ENCODE results near the gene INKA1. TPM values are rescaled to one million over a fixed set of nuclear protein-coding genes. Genes with fewer than 3 reads are reported as not detected.

INKA1 gene
- total and polyA plus RNA-seq, 9 of the 15 experiments (the other 6 are each of a cell fraction or from before 2014, with no cell fraction given): 0.55 to 13.9 (median 6.7) TPM

DNA sequence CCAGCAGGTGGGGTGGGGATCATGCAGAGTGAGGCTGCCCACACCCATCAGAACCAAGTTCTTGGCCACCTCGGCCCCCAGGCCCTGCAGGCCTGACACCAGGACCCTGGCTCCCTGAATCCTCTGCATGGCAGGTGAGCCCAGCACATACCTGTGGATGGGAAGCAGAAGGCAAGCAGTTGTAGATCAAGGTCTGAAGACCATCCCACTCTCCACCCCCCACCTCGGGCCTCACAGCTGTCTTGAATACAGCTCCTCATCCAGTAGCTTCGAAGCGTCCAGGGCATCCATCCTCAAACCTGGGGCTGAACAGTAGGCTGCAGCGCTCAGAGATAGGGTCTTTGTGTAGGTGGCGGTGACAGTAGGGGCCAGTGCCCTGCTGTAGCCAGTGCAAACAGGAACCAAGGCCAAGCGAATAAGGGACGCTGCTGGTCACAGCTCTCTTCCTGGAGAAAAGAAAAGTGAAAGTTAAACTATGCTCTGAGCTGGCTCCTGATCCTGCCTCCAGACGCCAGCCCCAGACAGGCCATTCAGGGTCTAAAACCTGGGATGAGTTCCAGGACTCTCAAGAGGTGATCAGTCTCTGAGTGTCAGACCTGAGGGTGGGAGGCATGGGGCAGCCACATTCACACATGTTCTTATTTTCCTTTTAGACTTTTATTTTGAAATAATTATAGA lies 10.6 kb downstream of the INKA1 start, which contains the start of gene UBA7:
Gene UBA7 (minus strand): TSS at position 457 of the 678 bp plus-strand sequence. CDS start 166 bp downstream, at position 291.
- no peaks in the 10 kb centered on the region for H3K9me1 ChIP-seq (ENCODE audit: control insufficient read depth, insufficient read depth, low read length)
- H3K4me1 ChIP-seq (replicated peaks in 1 of 2; ENCODE audit: control insufficient read depth in 2 of 2, insufficient read depth in 2 of 2, low read length in 2 of 2): peaks cover 0 to 15% of the 10 kb centered on the region in 2 experiments; a peak in 3 of 5 replicates
- peak within 1 kb of the TSS; percentile 16 to 55; a peak in 3 of 4 replicates for H3K9ac ChIP-seq (ENCODE audit: insufficient read depth in 1 of 2, low read depth in 2 of 2, low read length in 2 of 2)
- ATAC-seq (peak; percentile 77), DNase-seq (ENCODE audit: extremely low read depth in 1 of 4, low spot score in 3 of 4) (peak in 2 of 4 experiments; percentile 17), FAIRE-seq (no peak)
- 23% methylated on average over 9 of the region's 9 CpGs for WGBS (ENCODE audit: insufficient coverage, low coverage, missing lambda C conversion rate)
- H2AFZ ChIP-seq (ENCODE audit: low read depth, low read length): peak within 1 kb of the TSS; percentile 88
- peak within 1 kb of the TSS; percentile 43 for H3K4me2 ChIP-seq (ENCODE audit: insufficient read depth, low read length)
- CTCF ChIA-PET (ENCODE audit: low intra/inter-chr PET ratio): no interaction called here
- in situ Hi-C loops (cut with MboI) (no loop called here), intact Hi-C loops (cut with micrococcal nuclease) (no loop called here)
- no peaks in the 10 kb centered on the region for H3K79me2 ChIP-seq (ENCODE audit: control insufficient read depth, insufficient read depth, low read length)
- no peaks in the 10 kb centered on the region for H3K9me3 ChIP-seq (replicated peaks; ENCODE audit: control insufficient read depth, insufficient read depth, low read depth, low read length)
- H3K27ac ChIP-seq (ENCODE audit: extremely low read depth, low read depth, low read length): no peak within 1 kb of the TSS
- H3K27me3 ChIP-seq (ENCODE audit: control insufficient read depth in 2 of 2, insufficient read depth in 2 of 2, low read length in 2 of 2): no peaks in the 10 kb centered on the region
- no peak within 1 kb of the TSS for H3K4me3 ChIP-seq
- no TSS peak for BruUV-seq (replicated peaks)
- POLR2A ChIA-PET: interaction anchor here (0.6 to 2.1 kb wide), 4 partner anchors 9 to 1413 kb away, joined by 3 to 10 read pairs (median 3); partner anchors contain the start of gene INKA1
- H3K36me3 ChIP-seq (ENCODE audit: control insufficient read depth, insufficient read depth, low read length): no peaks in the 10 kb centered on the region
- no peaks in the 10 kb centered on the region for H4K20me1 ChIP-seq (replicated peaks; ENCODE audit: control insufficient read depth, insufficient read depth, low read length)
- TF ChIP-seq, protein P1, sequence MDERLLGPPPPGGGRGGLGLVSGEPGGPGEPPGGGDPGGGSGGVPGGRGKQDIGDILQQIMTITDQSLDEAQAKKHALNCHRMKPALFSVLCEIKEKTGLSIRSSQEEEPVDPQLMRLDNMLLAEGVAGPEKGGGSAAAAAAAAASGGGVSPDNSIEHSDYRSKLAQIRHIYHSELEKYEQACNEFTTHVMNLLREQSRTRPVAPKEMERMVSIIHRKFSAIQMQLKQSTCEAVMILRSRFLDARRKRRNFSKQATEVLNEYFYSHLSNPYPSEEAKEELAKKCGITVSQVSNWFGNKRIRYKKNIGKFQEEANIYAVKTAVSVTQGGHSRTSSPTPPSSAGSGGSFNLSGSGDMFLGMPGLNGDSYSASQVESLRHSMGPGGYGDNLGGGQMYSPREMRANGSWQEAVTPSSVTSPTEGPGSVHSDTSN (CRISPR knock-in tag; IDR thresholded peaks at IDR 0.05; ENCODE audit: low read depth): no peak
- TF ChIP-seq, protein P1 (tag; conservative IDR thresholded peaks at IDR 0.05; ENCODE audit: low read depth): 0 out of 2 replicates have a peak, but pooled peaks have one; percentile 23
- TF ChIP-seq TGIF2 (CRISPR knock-in tag; IDR thresholded peaks at IDR 0.05) (no peak), FUS (optimal IDR thresholded peaks at IDR 0.05; ENCODE audit: low read depth, low read length) (no peak), ARID1B (IDR thresholded peaks at IDR 0.05) (no peak), PHF8 (IDR thresholded peaks at IDR 0.05; ENCODE audit: borderline replicate concordance, low read length) (peak; percentile 46; the same call in 1 of the 2 replicates), NFRKB (IDR thresholded peaks at IDR 0.05; ENCODE audit: low read depth) (no peak), ZFX (CRISPR knock-in tag; IDR thresholded peaks at IDR 0.05) (peak; percentile 53), SMAD2 (IDR thresholded peaks at IDR 0.05; ENCODE audit: low read depth, low read length) (no peak), CAMTA2 (CRISPR knock-in tag; conservative IDR thresholded peaks at IDR 0.05) (no peak), ZNF561 (CRISPR knock-in tag; conservative IDR thresholded peaks at IDR 0.05) (no peak), MYNN (IDR thresholded peaks at IDR 0.05) (peak; percentile 95), MYNN (CRISPR knock-in tag; IDR thresholded peaks at IDR 0.05) (no peak)
- TF ChIP-seq, protein P2, sequence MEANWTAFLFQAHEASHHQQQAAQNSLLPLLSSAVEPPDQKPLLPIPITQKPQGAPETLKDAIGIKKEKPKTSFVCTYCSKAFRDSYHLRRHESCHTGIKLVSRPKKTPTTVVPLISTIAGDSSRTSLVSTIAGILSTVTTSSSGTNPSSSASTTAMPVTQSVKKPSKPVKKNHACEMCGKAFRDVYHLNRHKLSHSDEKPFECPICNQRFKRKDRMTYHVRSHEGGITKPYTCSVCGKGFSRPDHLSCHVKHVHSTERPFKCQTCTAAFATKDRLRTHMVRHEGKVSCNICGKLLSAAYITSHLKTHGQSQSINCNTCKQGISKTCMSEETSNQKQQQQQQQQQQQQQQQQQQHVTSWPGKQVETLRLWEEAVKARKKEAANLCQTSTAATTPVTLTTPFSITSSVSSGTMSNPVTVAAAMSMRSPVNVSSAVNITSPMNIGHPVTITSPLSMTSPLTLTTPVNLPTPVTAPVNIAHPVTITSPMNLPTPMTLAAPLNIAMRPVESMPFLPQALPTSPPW (CRISPR knock-in tag; IDR thresholded peaks at IDR 0.05): 0 out of 2 replicates have a peak, but pooled peaks have one; percentile 14
- TF ChIP-seq, protein P3, sequence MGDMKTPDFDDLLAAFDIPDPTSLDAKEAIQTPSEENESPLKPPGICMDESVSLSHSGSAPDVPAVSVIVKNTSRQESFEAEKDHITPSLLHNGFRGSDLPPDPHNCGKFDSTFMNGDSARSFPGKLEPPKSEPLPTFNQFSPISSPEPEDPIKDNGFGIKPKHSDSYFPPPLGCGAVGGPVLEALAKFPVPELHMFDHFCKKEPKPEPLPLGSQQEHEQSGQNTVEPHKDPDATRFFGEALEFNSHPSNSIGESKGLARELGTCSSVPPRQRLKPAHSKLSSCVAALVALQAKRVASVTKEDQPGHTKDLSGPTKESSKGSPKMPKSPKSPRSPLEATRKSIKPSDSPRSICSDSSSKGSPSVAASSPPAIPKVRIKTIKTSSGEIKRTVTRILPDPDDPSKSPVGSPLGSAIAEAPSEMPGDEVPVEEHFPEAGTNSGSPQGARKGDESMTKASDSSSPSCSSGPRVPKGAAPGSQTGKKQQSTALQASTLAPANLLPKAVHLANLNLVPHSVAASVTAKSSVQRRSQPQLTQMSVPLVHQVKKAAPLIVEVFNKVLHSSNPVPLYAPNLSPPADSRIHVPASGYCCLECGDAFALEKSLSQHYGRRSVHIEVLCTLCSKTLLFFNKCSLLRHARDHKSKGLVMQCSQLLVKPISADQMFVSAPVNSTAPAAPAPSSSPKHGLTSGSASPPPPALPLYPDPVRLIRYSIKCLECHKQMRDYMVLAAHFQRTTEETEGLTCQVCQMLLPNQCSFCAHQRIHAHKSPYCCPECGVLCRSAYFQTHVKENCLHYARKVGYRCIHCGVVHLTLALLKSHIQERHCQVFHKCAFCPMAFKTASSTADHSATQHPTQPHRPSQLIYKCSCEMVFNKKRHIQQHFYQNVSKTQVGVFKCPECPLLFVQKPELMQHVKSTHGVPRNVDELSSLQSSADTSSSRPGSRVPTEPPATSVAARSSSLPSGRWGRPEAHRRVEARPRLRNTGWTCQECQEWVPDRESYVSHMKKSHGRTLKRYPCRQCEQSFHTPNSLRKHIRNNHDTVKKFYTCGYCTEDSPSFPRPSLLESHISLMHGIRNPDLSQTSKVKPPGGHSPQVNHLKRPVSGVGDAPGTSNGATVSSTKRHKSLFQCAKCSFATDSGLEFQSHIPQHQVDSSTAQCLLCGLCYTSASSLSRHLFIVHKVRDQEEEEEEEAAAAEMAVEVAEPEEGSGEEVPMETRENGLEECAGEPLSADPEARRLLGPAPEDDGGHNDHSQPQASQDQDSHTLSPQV (IDR thresholded peaks at IDR 0.05): no peak

All from K562 (cell line).